Measurements from ENCODE around the gene SLC22A4.

The SLC22A4 gene

GRCh38 chr5:132376694-132377641 is 82.8 kb downstream of the SLC22A4 start:
- no peak for TF ChIP-seq CTCF (IDR thresholded peaks at IDR 0.05; ENCODE audit: extremely low read depth, missing control alignments)
- no peak for DNase-seq (ENCODE audit: low spot score)

- DNase-seq (ENCODE audit: low spot score) = no peak
- TF ChIP-seq CTCF (IDR thresholded peaks at IDR 0.05; ENCODE audit: extremely low read depth, missing control alignments) = no peak
Observed at GRCh38 chr5:132377738-132378137, 83.5 kb downstream of the SLC22A4 start.

- TF ChIP-seq CTCF (IDR thresholded peaks at IDR 0.05; ENCODE audit: extremely low read depth, missing control alignments) = no peak
- DNase-seq (ENCODE audit: low spot score) = no peak
Observed at GRCh38 chr5:132378580-132378979, 84.4 kb downstream of the SLC22A4 start.

GRCh38 chr5:132380047-132380446 is 85.9 kb downstream of the SLC22A4 start:
- no peak for TF ChIP-seq CTCF (IDR thresholded peaks at IDR 0.05; ENCODE audit: extremely low read depth, missing control alignments)

GRCh38 chr5:132380741-132381140 is 86.5 kb downstream of the SLC22A4 start:
- no peak for DNase-seq (ENCODE audit: low spot score)

More at GRCh38 chr5:132380047-132380446, 85.9 kb downstream of the SLC22A4 start:
- no peak for DNase-seq (ENCODE audit: low spot score)

GRCh38 chr5:132381614-132382013 is 87.4 kb downstream of the SLC22A4 start:
- DNase-seq (ENCODE audit: low spot score) = no peak
- TF ChIP-seq CTCF (IDR thresholded peaks at IDR 0.05; ENCODE audit: extremely low read depth, missing control alignments) = no peak

More at GRCh38 chr5:132380741-132381140, 86.5 kb downstream of the SLC22A4 start:
- no peak for TF ChIP-seq CTCF (IDR thresholded peaks at IDR 0.05; ENCODE audit: extremely low read depth, missing control alignments)

GRCh38 chr5:132383261-132383660 is 89.1 kb downstream of the SLC22A4 start:
- DNase-seq (ENCODE audit: low spot score) = no peak
- TF ChIP-seq CTCF (IDR thresholded peaks at IDR 0.05; ENCODE audit: extremely low read depth, missing control alignments) = no peak
